Measurements from ENCODE around the gene MT3. TPM values are rescaled to one million over a fixed set of nuclear protein-coding genes. Genes with fewer than 3 reads are reported as not detected.

MT3 gene
- total RNA-seq: 1 to 10 TPM; 1.8 to 2.5 TPM

- Mint-ChIP-seq H3K4me1 (peaks cover 14% of the 10 kb centered on the region), H3K4me3 (peak within 1 kb of the TSS; percentile 66), H3K9me3 (no peaks in the 10 kb centered on the region), H3K27ac (no peak within 1 kb of the TSS), H3K27me3 (peaks cover 43% of the 10 kb centered on the region), H3K36me3 (ENCODE audit: low read depth) (no peaks in the 10 kb centered on the region)
- ChIA-PET CTCF (no interaction called here), POLR2A (no interaction called here)
- no peak for DNase-seq
Measured at GRCh38 chr16:56589141-56590039, at the start of gene MT3. MT3 (plus strand) TSS chr16:56589528; CDS start chr16:56589591, 63 bp downstream.

- ChIA-PET CTCF (no interaction called here), POLR2A (no interaction called here)
- peaks cover 33% of the 10 kb centered on the region for H3K27me3 Mint-ChIP-seq
- no peak overlapping the region for H3K27ac Mint-ChIP-seq
- H3K4me1 Mint-ChIP-seq: no peaks in the 10 kb centered on the region
- no peak for DNase-seq
- H3K36me3 Mint-ChIP-seq (ENCODE audit: low read depth): no peaks in the 10 kb centered on the region
- H3K9me3 Mint-ChIP-seq: peaks cover 2% of the 10 kb centered on the region
- H3K4me3 Mint-ChIP-seq: no peak overlapping the region
Measured at GRCh38 chr16:56539656-56540055, 49.7 kb upstream of the MT3 start.

GRCh38 chr16:56542039-56542438, 47.3 kb upstream of the MT3 start:
- no peaks in the 10 kb centered on the region for H3K4me1 Mint-ChIP-seq
- H3K4me3 Mint-ChIP-seq: no peak overlapping the region
- H3K9me3 Mint-ChIP-seq: peaks cover 2% of the 10 kb centered on the region
- ChIA-PET POLR2A (no interaction called here), CTCF (no interaction called here)
- DNase-seq: no peak
- no peak overlapping the region for H3K27ac Mint-ChIP-seq
- peaks cover 23% of the 10 kb centered on the region for H3K27me3 Mint-ChIP-seq
- H3K36me3 Mint-ChIP-seq (ENCODE audit: low read depth): no peaks in the 10 kb centered on the region

GRCh38 chr16:56547120-56547948, 42.0 kb upstream of the MT3 start:
- POLR2A ChIA-PET: interaction anchor here (0.8 kb wide), 1 partner anchor 78 kb away, joined by 3 read pairs; the partner anchor contains the start of gene MT1E
- H3K27me3 Mint-ChIP-seq: peaks cover 12% of the 10 kb centered on the region
- no peak overlapping the region for H3K4me3 Mint-ChIP-seq
- H3K27ac Mint-ChIP-seq: peak overlapping the region; percentile 42
- H3K9me3 Mint-ChIP-seq: no peaks in the 10 kb centered on the region
- peaks cover 15% of the 10 kb centered on the region for H3K4me1 Mint-ChIP-seq
- no peaks in the 10 kb centered on the region for H3K36me3 Mint-ChIP-seq (ENCODE audit: low read depth)
- no peak for DNase-seq
- CTCF ChIA-PET: interaction anchor here (1.0 to 1.3 kb wide), 3 partner anchors 18 to 418 kb away, joined by 3 to 4 read pairs (median 3); partner anchors contain the start of gene MT4

- DNase-seq: no peak
- POLR2A ChIA-PET: interaction anchor here (0.8 kb wide), 1 partner anchor 77 kb away, joined by 3 read pairs; the partner anchor contains the start of gene MT1E
- CTCF ChIA-PET: interaction anchor here (1.0 to 1.3 kb wide), 2 partner anchors 17 to 28 kb away, joined by 3 to 4 read pairs; partner anchors contain the start of gene MT4
- Mint-ChIP-seq H3K27me3 (peaks cover 10% of the 10 kb centered on the region), H3K9me3 (no peaks in the 10 kb centered on the region), H3K36me3 (ENCODE audit: low read depth) (no peaks in the 10 kb centered on the region), H3K4me1 (peaks cover 15% of the 10 kb centered on the region), H3K27ac (peak overlapping the region; percentile 42), H3K4me3 (no peak overlapping the region)
Measured at GRCh38 chr16:56547949-56548567, 41.3 kb upstream of the MT3 start.

GRCh38 chr16:56549161-56549560, 40.2 kb upstream of the MT3 start:
- no peaks in the 10 kb centered on the region for H3K36me3 Mint-ChIP-seq (ENCODE audit: low read depth)
- peaks cover 15% of the 10 kb centered on the region for H3K4me1 Mint-ChIP-seq
- ChIA-PET CTCF (interaction anchor here (0.9 kb wide), 1 partner anchor 32 kb away, joined by 3 read pairs; no protein-coding TSS in a partner anchor), POLR2A (interaction anchor here (1.6 kb wide), 1 partner anchor 13 kb away, joined by 3 read pairs; no protein-coding TSS in a partner anchor)
- no peaks in the 10 kb centered on the region for H3K9me3 Mint-ChIP-seq
- DNase-seq: no peak
- no peak overlapping the region for H3K4me3 Mint-ChIP-seq
- peaks cover 19% of the 10 kb centered on the region for H3K27me3 Mint-ChIP-seq
- H3K27ac Mint-ChIP-seq: no peak overlapping the region

- Mint-ChIP-seq H3K4me1 (peaks cover 15% of the 10 kb centered on the region), H3K27ac (no peak overlapping the region), H3K9me3 (no peaks in the 10 kb centered on the region), H3K36me3 (ENCODE audit: low read depth) (no peaks in the 10 kb centered on the region), H3K27me3 (peaks cover 25% of the 10 kb centered on the region), H3K4me3 (no peak overlapping the region)
- DNase-seq: no peak
- CTCF ChIA-PET: interaction anchor here (0.9 kb wide), 1 partner anchor 33 kb away, joined by 3 read pairs; no protein-coding TSS in a partner anchor
- POLR2A ChIA-PET: interaction anchor here (1.6 kb wide), 1 partner anchor 12 kb away, joined by 3 read pairs; no protein-coding TSS in a partner anchor
Measured at GRCh38 chr16:56549744-56550385, 39.5 kb upstream of the MT3 start.

GRCh38 chr16:56551796-56552738, 37.3 kb upstream of the MT3 start:
- no peak for DNase-seq
- ChIA-PET POLR2A (no interaction called here), CTCF (no interaction called here)
- H3K4me1 Mint-ChIP-seq: peaks cover 15% of the 10 kb centered on the region
- no peak overlapping the region for H3K4me3 Mint-ChIP-seq
- H3K27ac Mint-ChIP-seq: no peak overlapping the region
- no peaks in the 10 kb centered on the region for H3K9me3 Mint-ChIP-seq
- peaks cover 33% of the 10 kb centered on the region for H3K27me3 Mint-ChIP-seq
- H3K36me3 Mint-ChIP-seq (ENCODE audit: low read depth): no peaks in the 10 kb centered on the region

GRCh38 chr16:56554441-56554840, 34.9 kb upstream of the MT3 start:
- ChIA-PET CTCF (no interaction called here), POLR2A (no interaction called here)
- peaks cover 2% of the 10 kb centered on the region for H3K4me1 Mint-ChIP-seq
- no peak overlapping the region for H3K27ac Mint-ChIP-seq
- DNase-seq: no peak
- peaks cover 48% of the 10 kb centered on the region for H3K27me3 Mint-ChIP-seq
- H3K36me3 Mint-ChIP-seq (ENCODE audit: low read depth): no peaks in the 10 kb centered on the region
- H3K4me3 Mint-ChIP-seq: no peak overlapping the region
- no peaks in the 10 kb centered on the region for H3K9me3 Mint-ChIP-seq

- Mint-ChIP-seq H3K27ac (no peak overlapping the region), H3K4me3 (no peak overlapping the region), H3K27me3 (peaks cover 49% of the 10 kb centered on the region), H3K36me3 (ENCODE audit: low read depth) (no peaks in the 10 kb centered on the region), H3K4me1 (no peaks in the 10 kb centered on the region), H3K9me3 (no peaks in the 10 kb centered on the region)
- POLR2A ChIA-PET: no interaction called here
- DNase-seq: no peak
- CTCF ChIA-PET: no interaction called here
Measured at GRCh38 chr16:56558024-56558747, 31.1 kb upstream of the MT3 start.

GRCh38 chr16:56559109-56559508, 30.2 kb upstream of the MT3 start:
- Mint-ChIP-seq H3K36me3 (ENCODE audit: low read depth) (no peaks in the 10 kb centered on the region), H3K27me3 (peaks cover 42% of the 10 kb centered on the region), H3K27ac (no peak overlapping the region), H3K9me3 (no peaks in the 10 kb centered on the region), H3K4me1 (no peaks in the 10 kb centered on the region), H3K4me3 (no peak overlapping the region)
- no peak for DNase-seq
- CTCF ChIA-PET: no interaction called here
- POLR2A ChIA-PET: no interaction called here
